SIG-M5 (cell line): ENCODE measurements around the gene TRIM32.
"Not testable (repeated sequence)": the region's sequence is repeated elsewhere in the genome, so short reads cannot be mapped to it uniquely, and the experiment has no call there.

Experiments used
- DNase-seq: peaks from one replicate; lab custom pipeline; 2025; lab: John Stamatoyannopoulos, UW

Gene TRIM32

GRCh38 chr9:116674210-116674980 lies 12.7 kb upstream of the TRIM32 start:
- no peak for DNase-seq

GRCh38 chr9:116683535-116683934 lies 3.6 kb upstream of the TRIM32 start:
- DNase-seq, result no peak

- no peak for DNase-seq
These were observed 1.9 kb upstream of the TRIM32 start for GRCh38 chr9:116685166-116685565.

- no peak for DNase-seq
These were observed 970 bp upstream of the TRIM32 start for GRCh38 chr9:116686135-116686534.

GRCh38 chr9:116686693-116687073 lies 422 bp upstream of the TRIM32 start:
- DNase-seq, result no peak

- DNase-seq, result no peak
These were observed 640 bp downstream of the TRIM32 start for GRCh38 chr9:116687754-116688135.

GRCh38 chr9:116688806-116689485 lies 1.8 kb downstream of the TRIM32 start:
- no peak for DNase-seq

- DNase-seq, result no peak
These were observed 2.5 kb downstream of the TRIM32 start for GRCh38 chr9:116689486-116690032.

- DNase-seq, result not testable (repeated sequence)
These were observed 3.7 kb downstream of the TRIM32 start for GRCh38 chr9:116690805-116691204.

- DNase-seq, result no peak
These were observed 4.5 kb downstream of the TRIM32 start for GRCh38 chr9:116691607-116692006.

GRCh38 chr9:116692616-116693015 lies 5.5 kb downstream of the TRIM32 start:
- DNase-seq, result no peak

GRCh38 chr9:116693233-116693731 lies 6.2 kb downstream of the TRIM32 start:
- no peak for DNase-seq

- DNase-seq, result no peak
These were observed 7.7 kb downstream of the TRIM32 start for GRCh38 chr9:116694785-116695291.

- DNase-seq, result no peak
These were observed 8.3 kb downstream of the TRIM32 start for GRCh38 chr9:116695438-116695837.

- no peak for DNase-seq
These were observed 10.3 kb downstream of the TRIM32 start for GRCh38 chr9:116697362-116697761.

GRCh38 chr9:116697887-116698286 lies 10.8 kb downstream of the TRIM32 start:
- no peak for DNase-seq

GRCh38 chr9:116700279-116700678 lies 13.2 kb downstream of the TRIM32 start:
- no peak for DNase-seq

- no peak for DNase-seq
These were observed 14.1 kb downstream of the TRIM32 start for GRCh38 chr9:116700882-116701865.

GRCh38 chr9:116701940-116702642 lies 15.0 kb downstream of the TRIM32 start:
- DNase-seq, result no peak

GRCh38 chr9:116703634-116704033 lies 16.5 kb downstream of the TRIM32 start:
- DNase-seq, result no peak

- DNase-seq, result no peak
These were observed 17.4 kb downstream of the TRIM32 start for GRCh38 chr9:116704470-116704869.
